Measurements from ENCODE around the gene VSTM1.

VSTM1 gene

GRCh38 chr19:54013866-54014265 lies 49.8 kb downstream of the VSTM1 start:
- DNase-seq, result no peak

DNA sequence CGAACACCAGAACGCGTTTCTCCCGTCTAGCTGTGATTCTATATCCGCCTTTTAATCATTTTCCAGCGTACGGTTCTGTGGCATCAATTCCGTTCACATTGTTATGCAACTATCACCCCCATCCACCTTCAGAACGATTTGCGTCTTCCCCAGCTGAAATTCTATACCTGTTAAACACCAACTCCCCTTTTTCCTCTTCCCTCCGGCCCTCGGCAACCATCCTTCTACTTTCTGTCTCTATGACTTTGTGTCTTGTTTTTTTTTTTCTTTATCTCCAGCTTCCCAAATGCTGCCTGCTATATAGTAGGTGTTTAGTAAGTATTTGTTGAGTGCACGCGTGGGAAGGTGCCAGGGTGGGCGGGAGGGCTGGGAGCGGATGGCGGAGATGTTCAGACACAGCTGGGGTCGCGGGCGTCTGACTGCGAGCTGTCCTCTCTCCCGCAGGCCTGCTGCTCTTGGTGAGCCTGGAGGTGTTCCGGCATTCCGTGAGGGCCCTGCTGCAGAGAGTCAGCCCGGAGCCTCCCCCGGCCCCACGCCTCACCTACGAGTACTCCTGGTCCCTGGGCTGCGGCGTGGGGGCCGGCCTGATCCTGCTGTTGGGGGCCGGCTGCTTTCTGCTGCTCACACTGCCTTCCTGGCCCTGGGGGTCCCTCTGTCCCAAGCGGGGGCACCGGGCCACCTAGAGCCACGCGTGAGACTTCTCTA lies 52.0 kb downstream of the VSTM1 start:
- no peak for DNase-seq

DNA sequence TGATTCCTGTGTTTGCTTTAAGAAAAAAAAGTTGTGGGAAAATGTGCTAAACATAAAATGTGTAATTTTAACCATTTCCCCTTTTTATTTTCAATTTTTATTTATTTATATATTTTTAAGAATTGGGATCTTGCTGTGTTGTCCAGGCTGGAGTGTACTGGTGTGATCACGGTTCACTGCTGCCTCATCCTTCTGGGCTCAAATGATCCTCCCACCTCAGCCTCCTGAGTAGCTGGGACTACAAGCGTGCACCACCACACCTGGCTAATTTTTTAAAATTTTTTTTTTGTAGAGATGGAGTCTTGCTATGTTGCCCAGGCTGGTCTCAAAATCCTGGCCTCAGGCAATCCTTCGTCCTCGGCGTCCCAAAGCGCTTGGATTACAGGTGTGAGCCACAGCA lies 53.2 kb downstream of the VSTM1 start:
- no peak for DNase-seq

- no peak for DNase-seq
Measured at GRCh38 chr19:54009440-54009839, 54.3 kb downstream of the VSTM1 start.

GRCh38 chr19:54002495-54003315 lies 61.0 kb downstream of the VSTM1 start:
- no peak for DNase-seq

- DNase-seq, result no peak
Measured at GRCh38 chr19:54001496-54001895, 62.2 kb downstream of the VSTM1 start.

DNA sequence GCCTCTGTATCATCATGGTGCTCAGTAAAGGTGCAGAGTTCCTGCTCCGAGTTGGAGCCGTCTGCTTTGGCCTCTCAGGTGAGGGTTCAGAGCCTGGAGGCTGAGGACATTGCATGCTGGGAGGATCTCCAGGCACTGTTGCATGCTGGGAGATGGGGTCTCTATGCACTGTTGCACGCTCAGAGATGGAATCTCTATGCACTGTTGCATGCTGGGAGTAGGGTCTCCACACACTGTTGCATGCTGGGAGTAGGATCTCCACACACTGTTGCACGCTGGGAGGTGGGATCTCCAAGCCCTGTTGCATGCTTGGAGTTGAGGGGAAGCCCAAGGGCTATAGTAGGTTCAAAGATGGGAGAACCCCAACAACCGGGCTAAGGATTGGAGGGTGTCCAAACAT lies 64.0 kb downstream of the VSTM1 start:
- DNase-seq, result no peak

DNA sequence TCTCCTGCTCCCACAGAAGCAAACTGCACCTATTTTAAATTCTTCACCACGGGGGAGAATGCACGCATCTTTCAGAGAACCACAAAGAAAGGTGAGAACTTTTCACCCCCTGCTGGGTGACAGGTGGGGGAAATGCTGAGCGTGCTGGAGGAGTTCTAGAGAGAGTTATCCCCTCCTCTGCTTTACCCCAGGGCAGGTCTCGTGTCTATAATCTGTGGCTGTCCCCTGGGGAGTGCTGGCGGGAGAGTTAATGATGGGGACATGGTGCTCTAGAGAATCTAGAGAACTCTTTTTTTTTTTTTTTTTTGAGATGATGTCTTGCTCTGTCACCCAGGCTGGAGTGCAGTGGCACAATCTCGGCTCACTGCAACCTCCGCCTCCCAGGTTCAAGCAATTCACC lies 65.5 kb downstream of the VSTM1 start:
- DNase-seq, result no peak

- DNase-seq, result no peak
Measured at GRCh38 chr19:53994811-53995210, 68.9 kb downstream of the VSTM1 start.

GRCh38 chr19:53993448-53993847 lies 70.2 kb downstream of the VSTM1 start:
- no peak for DNase-seq

GRCh38 chr19:53992815-53993214 lies 70.9 kb downstream of the VSTM1 start:
- no peak for DNase-seq

GRCh38 chr19:53992211-53992610 lies 71.5 kb downstream of the VSTM1 start:
- no peak for DNase-seq

GRCh38 chr19:53991224-53992113 lies 72.2 kb downstream of the VSTM1 start, which contains the start of gene CACNG6:
CACNG6 (plus strand) TSS chr19:53991637; CDS start chr19:53992878, 1,241 bp downstream.
- DNase-seq, result peak in 2 of 58 donors; percentile 24 to 58
